Ascending aorta (tissue), 2 donors: ENCODE measurements around the gene NUAK1. TPM values are rescaled to one million over a fixed set of nuclear protein-coding genes. Genes with fewer than 3 reads are reported as not detected.

ENCODE experiments used
- DNase-seq, 2 donors: peaks; one replicate each; pipeline ENCODE4 v3.0.0-alpha.2; 2019; ENCODE audit warnings: low spot score in 2 of 2
- H3K27ac ChIP-seq, 2 donors: fragments of 200-600 bp; sonication (generic); one replicate each; pipeline ENCODE4 v1.5.1; 2016 to 2017; ENCODE audit warnings: mild to moderate bottlenecking in 1 of 2
- H3K27me3 ChIP-seq: fragments of 200-600 bp; sonication (generic); one replicate; pipeline ENCODE4 v1.5.1; 2017
- H3K36me3 ChIP-seq, 2 donors: fragments of 200-600 bp; sonication (generic); one replicate each; pipeline ENCODE4 v1.5.1; 2016
- H3K4me1 ChIP-seq, 2 donors: fragments of 200-600 bp; sonication (generic); one replicate each; pipeline ENCODE4 v1.5.1; 2016 to 2017; ENCODE audit warnings: mild to moderate bottlenecking in 1 of 2
- H3K4me3 ChIP-seq, 2 donors: fragments of 200-600 bp; sonication (generic); one replicate each; pipeline ENCODE4 v1.5.1; 2016 to 2017; ENCODE audit warnings: mild to moderate bottlenecking in 1 of 2
- H3K9me3 ChIP-seq, 2 donors: fragments of 200-600 bp; sonication (generic); one replicate each; pipeline ENCODE4 v1.5.1; 2016
- intact Hi-C: fragments of 100-400 bp; cut with DNase I; formaldehyde crosslinking; loops from one replicate; pipeline ENCODE4 v1.15.1; 2023
- total RNA-seq: library from RNA; depleted of rRNA; stranded (reverse); fragments of >200 nt; gene quantifications from one replicate; pipeline ENCODE4 v1.1.0, GENCODE V29; 2016
- TF ChIP-seq, protein P1 (sequence below), 3 experiments: fragments of 200-600 bp in 2 of 3; fragments of 450-650 bp in 1 of 3; sonication (generic) in 2 of 3; IDR thresholded peaks; one replicate each; pipeline ENCODE4 v1.5.1; 2016 to 2019; ENCODE audit warnings: antibody characterized with exemption in 3 of 3, mild to moderate bottlenecking in 1 of 3, moderate library complexity in 1 of 3

Gene NUAK1
- total RNA-seq, 1 donor from 2014 or later, result 29.7 TPM

DNA sequence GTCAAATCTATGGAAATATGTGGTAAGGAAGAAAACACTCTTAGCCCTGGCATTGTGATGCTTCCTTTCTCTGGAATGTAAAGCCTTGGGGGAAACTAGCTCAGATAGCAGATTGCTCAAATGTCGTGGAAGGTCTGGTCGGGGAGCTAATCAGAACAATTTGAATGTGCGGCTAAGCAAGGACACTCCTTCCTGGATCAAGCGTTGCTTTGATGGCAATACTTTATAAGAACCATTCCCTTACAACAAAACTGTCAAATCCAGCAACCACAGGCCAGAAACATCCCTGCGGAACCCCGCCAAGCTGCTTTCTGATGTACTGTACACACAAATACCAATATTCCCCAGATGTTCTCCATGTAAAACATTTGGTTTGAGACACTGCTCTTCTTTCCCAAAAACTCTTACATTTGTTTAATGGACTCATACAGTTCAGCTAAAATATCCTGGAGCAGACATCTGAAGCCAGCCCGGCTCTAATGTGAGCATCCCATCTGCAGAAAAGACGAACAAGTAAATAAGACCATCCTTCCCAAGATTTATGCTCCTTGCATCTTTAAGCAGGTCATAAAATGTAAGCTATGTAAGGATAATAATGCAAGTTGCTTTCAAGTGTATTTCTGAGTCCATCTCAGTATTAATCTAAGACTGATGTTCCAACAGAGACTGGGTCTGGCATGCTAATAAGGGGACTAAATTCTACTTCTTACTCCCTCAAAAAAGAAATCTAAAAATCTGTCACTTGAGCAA, 20.2 kb downstream of the NUAK1 start:
- H3K4me3 ChIP-seq, result no peak overlapping the region
- H3K27ac ChIP-seq, result peak overlapping the region; percentile 75 to 93
- TF ChIP-seq, protein P1, sequence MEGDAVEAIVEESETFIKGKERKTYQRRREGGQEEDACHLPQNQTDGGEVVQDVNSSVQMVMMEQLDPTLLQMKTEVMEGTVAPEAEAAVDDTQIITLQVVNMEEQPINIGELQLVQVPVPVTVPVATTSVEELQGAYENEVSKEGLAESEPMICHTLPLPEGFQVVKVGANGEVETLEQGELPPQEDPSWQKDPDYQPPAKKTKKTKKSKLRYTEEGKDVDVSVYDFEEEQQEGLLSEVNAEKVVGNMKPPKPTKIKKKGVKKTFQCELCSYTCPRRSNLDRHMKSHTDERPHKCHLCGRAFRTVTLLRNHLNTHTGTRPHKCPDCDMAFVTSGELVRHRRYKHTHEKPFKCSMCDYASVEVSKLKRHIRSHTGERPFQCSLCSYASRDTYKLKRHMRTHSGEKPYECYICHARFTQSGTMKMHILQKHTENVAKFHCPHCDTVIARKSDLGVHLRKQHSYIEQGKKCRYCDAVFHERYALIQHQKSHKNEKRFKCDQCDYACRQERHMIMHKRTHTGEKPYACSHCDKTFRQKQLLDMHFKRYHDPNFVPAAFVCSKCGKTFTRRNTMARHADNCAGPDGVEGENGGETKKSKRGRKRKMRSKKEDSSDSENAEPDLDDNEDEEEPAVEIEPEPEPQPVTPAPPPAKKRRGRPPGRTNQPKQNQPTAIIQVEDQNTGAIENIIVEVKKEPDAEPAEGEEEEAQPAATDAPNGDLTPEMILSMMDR (IDR thresholded peaks at IDR 0.05), result no peak
- DNase-seq, result no peak
- H3K9me3 ChIP-seq, result no peaks in the 10 kb centered on the region
- H3K4me1 ChIP-seq, result peaks cover 9 to 72% of the 10 kb centered on the region in 2 donors
- H3K27me3 ChIP-seq, result no peaks in the 10 kb centered on the region
- intact Hi-C loops, result no loop called here
- H3K36me3 ChIP-seq, result no peaks in the 10 kb centered on the region

DNA sequence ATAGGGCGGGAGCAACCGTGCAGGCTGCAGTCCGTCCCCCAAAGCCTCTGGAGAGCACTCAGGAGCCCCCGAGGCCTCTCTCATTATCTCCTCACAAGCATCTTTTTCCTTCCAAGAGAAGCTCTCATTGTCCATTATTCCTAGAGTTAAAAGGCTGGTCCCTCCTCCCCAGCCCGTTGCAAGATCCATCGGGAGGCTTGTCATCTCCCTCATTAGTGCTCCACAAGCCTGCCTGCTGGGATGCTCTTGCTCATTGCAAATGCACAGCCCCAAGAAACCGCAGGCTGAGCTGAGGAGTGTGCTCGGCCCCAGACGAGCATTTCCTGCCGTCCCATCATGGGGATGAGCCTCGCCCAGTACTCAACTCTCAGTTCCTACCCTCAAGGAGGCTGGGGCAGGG, 23.3 kb downstream of the NUAK1 start:
- Histone ChIP-seq H3K27me3 (no peaks in the 10 kb centered on the region), H3K27ac (peak overlapping the region; percentile 25 to 91), H3K9me3 (no peaks in the 10 kb centered on the region), H3K4me3 (no peak overlapping the region), H3K4me1 (peaks cover 19 to 71% of the 10 kb centered on the region in 2 donors), H3K36me3 (no peaks in the 10 kb centered on the region)
- intact Hi-C loops, result no loop called here
- TF ChIP-seq, protein P1 (IDR thresholded peaks at IDR 0.05), result no peak
- no peak for DNase-seq

DNA sequence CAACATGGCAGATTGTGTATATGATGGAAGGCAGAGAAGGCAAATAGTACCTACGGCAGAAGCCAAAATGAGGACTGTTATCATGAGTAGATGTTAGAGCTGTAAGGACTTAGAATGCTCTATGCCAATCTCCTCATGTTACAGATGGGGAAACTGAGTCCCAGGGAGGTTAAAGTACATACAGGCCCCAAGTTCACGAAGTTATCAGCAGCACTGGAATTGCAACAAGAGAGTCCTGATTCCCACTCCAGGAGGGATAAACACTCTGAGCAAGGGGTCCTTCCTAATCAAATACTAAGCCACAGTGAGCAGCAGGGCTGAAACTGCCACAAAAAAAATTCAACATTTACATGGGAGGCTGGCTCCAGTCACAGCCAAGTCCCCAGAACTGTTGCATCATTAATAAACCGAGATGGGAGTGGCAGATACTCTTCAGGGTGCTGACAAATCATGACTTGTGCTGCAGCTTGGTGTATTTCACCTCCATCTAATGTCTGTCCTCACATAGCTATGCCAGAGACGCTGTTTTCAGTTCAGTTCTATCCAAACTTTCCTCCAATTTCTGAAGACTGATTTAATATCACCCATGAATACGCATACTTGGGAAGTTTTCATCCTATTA, 24.2 kb downstream of the NUAK1 start:
- peaks cover 17 to 72% of the 10 kb centered on the region in 2 donors for H3K4me1 ChIP-seq
- no peaks in the 10 kb centered on the region for H3K27me3 ChIP-seq
- H3K9me3 ChIP-seq, result no peaks in the 10 kb centered on the region
- no peak for DNase-seq
- H3K4me3 ChIP-seq, result no peak overlapping the region
- H3K36me3 ChIP-seq, result no peaks in the 10 kb centered on the region
- TF ChIP-seq, protein P1 (IDR thresholded peaks at IDR 0.05), result no peak
- intact Hi-C loops, result no loop called here
- peak overlapping the region; percentile 91 for H3K27ac ChIP-seq

DNA sequence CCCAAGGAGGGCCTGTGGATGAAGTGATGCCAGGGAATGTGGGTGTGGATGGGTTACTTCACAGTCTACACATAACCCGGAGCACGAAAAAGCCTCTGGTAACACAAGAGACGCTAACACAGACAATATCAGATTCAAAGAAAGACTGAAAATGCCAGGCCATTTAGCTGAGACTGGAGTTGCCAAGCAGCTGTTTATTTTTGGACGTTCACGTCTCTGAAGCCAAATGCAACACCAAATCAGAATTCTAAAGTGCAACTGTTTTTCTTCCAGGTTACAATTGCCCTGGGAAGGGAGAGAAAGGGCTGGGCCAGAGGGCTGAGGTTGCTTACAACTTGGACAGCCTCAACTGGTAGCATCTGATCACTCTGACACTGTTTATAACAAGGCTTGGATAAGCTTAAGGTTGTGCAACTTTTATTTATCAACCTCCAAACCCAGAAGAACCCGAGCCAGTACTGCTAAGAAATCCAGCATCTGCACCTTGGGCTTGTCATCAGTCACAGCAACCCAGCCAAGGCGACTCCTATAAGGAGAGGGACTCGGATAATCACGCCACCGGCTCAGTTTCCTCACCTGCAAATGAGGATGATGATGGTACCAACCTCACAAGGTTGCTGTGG, 24.8 kb downstream of the NUAK1 start:
- Histone ChIP-seq H3K36me3 (no peaks in the 10 kb centered on the region), H3K27ac (peak overlapping the region; percentile 91), H3K9me3 (no peaks in the 10 kb centered on the region), H3K4me1 (peaks cover 19 to 72% of the 10 kb centered on the region in 2 donors), H3K27me3 (no peaks in the 10 kb centered on the region), H3K4me3 (no peak overlapping the region)
- intact Hi-C loops, result loop anchor here (2.0 kb wide), 1 partner anchor 23 kb away; no protein-coding TSS in a partner anchor
- DNase-seq, result no peak
- TF ChIP-seq, protein P1 (IDR thresholded peaks at IDR 0.05), result no peak

DNA sequence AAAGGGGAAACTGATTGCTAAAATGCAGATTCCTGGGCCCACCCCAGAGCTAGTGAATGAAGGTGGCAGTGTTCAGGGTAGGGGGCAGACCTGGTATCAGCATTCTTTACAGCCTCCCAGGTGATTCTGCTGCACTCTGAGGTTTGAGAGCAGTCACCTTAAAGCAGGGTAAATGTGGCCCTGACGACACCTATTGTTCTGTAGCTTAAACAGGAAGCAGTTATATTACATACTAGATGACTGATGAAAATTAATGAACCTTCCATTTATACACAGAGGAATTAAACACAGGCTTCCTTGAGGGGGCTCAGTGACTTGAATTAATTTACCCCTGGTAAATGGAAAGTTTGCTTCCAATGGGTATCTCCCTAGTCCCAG, 25.3 kb downstream of the NUAK1 start:
- H3K9me3 ChIP-seq, result no peaks in the 10 kb centered on the region
- intact Hi-C loops, result loop anchor here (2.0 kb wide), 1 partner anchor 23 kb away; no protein-coding TSS in a partner anchor
- no peak for DNase-seq
- no peaks in the 10 kb centered on the region for H3K36me3 ChIP-seq
- H3K4me3 ChIP-seq, result no peak overlapping the region
- peaks cover 19 to 72% of the 10 kb centered on the region in 2 donors for H3K4me1 ChIP-seq
- peak overlapping the region; percentile 91 for H3K27ac ChIP-seq
- no peaks in the 10 kb centered on the region for H3K27me3 ChIP-seq
- TF ChIP-seq, protein P1 (IDR thresholded peaks at IDR 0.05), result no peak
